H1 (cell line): ENCODE data around the gene RTTN. TPM values are rescaled to one million over a fixed set of nuclear protein-coding genes. Genes with fewer than 3 reads are reported as not detected.

Experiments
- CBX8 ChIP-seq: fragments of 300-800, 300-1000 bp; sonication (generic); IDR thresholded peaks from 2 replicates; pipeline ENCODE4 v1.7.1; 2016; ENCODE audit warnings: low read depth, low read length, borderline replicate concordance
- E2F6 ChIP-seq: IDR thresholded peaks from 2 replicates; pipeline ENCODE4 v1.6.1; 2012; ENCODE audit warnings: inconsistent platforms
- polyA plus RNA-seq, 7 experiments: library from polyadenylated mRNA; depleted of rRNA in 3 of 7; stranded (reverse) in 5 of 7; unstranded in 2 of 7; fragments of >200 nt in 5 of 7; fragments of 200-250 nt in 2 of 7; gene quantifications; 1 replicate in 5 of 7; 2 replicates in 1 of 7; 4 replicates in 1 of 7; pipeline versions ENCODE4 v1.2.1 to v1.2.3, GENCODE V29; 2011 to 2013; ENCODE audit warnings: missing spikeins in 2 of 7, mixed read lengths in 2 of 7
- total RNA-seq: library from RNA; stranded (reverse); fragmentation: NEBNext Ultra II Directional; extraction: Animal tissue kit (Norgen Biotek cat#: 25700); gene quantifications from 2 replicates; pipeline ENCODE4 v1.2.1, GENCODE V29; 2021

The RTTN gene
- total and polyA plus RNA-seq, 2 of the 8 experiments (the other 6 are each of a cell fraction or from before 2014, with no cell fraction given) = 9.1 to 21.4 TPM

GRCh38 chr18:70135604-70136003, 69.9 kb downstream of the RTTN start (continued):
- TF ChIP-seq E2F6 (no peak), CBX8 (no peak)
